IPS-18c (cell line): Measurements from ENCODE around the gene ACBD5.
"Not testable (repeated sequence)": the region's sequence is repeated elsewhere in the genome, so short reads cannot be mapped to it uniquely, and the experiment has no call there.

ENCODE experiments used
- H3K4me3 ChIP-seq: 2 replicates; pipeline ENCODE4 v1.7.0; 2013; ENCODE audit warnings: low read depth, mild to moderate bottlenecking, low read length, moderate library complexity; ENCODE audit not compliant: insufficient read depth
- H3K9me3 ChIP-seq: one replicate; pipeline ENCODE4 v1.6.1; 2013; ENCODE audit warnings: mild to moderate bottlenecking, low read length, moderate library complexity; ENCODE audit not compliant: control insufficient read depth, insufficient read depth

ACBD5 gene

DNA sequence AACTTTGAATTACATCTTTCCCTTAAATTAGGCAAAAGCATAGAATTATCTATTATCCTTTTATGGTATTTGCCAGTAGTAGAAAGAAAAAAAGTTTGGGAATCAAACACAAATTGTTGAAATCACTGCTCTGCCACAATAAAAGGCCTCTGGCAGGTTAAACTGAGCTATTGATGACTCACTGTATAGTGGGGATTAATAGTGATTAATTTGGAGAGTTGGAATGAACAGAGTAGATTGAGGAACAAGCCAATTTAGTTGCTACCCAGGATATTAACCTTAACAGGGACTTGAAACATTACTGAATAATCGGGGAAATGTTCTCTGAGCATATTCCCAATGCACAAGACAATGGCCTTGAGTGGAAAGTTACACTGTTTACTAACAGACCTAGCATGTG, 52.3 kb downstream of the ACBD5 start:
- no peak overlapping the region for H3K4me3 ChIP-seq
- H3K9me3 ChIP-seq = no peaks in the 10 kb centered on the region

DNA sequence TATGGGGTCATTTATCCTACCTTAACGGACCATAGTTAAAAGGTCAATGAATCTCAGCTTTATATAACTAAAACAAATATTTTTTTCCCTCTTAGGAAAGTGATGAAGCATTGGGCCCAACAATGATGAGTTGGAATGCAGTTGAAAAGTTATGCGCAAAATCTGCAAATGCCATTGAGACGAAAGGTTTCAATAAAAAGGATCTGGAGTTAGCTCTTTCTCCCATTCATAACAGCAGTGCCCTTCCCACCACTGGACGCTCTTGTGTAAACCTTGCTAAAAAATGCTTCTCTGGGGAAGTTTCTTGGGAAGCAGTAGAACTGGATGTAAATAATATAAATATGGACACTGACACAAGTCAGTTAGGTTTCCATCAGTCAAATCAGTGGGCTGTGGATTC, 70.7 kb downstream of the ACBD5 start:
- Histone ChIP-seq H3K9me3 (no peaks in the 10 kb centered on the region), H3K4me3 (no peak overlapping the region)

DNA sequence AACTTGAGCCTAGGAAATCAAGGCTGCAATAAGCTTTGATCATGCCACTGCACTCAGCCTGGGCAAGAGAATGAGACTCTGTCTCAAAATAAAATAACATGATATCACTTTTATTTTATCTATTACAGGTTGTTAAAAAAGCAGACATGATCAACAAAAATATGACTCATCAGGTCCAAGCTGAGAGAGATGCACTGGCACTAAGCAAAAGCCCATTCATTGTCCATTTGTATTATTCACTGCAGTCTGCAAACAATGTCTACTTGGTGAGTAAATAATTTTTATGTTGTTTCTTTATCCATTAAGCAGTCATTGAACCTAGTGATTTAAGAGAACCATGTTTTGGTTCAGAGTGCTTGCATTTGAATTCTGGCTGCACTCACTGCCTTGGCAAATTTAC, 82.2 kb downstream of the ACBD5 start:
- H3K9me3 ChIP-seq = no peaks in the 10 kb centered on the region
- H3K4me3 ChIP-seq = no peak overlapping the region

DNA sequence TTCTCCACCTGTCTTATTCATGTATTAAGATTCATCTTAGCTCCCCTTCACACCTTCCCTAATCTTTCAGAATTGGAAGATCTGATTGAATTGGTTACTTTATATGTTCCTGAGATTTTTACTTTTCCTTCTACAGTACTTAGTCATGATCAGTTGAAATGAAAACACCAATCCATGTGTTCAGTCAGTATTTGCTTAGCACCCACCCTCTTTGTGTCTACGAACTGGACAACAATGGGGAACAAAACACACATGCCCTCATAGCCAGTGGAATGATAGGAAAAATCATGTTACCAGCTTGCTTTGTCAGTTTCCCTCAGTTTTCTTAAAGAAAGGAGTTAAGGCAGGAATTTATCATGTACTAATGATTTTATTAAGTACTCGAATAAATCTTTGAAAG, 83.4 kb downstream of the ACBD5 start:
- Histone ChIP-seq H3K4me3 (peak overlapping the region; percentile 28; the same call in 1 of the 2 replicates), H3K9me3 (no peaks in the 10 kb centered on the region)

DNA sequence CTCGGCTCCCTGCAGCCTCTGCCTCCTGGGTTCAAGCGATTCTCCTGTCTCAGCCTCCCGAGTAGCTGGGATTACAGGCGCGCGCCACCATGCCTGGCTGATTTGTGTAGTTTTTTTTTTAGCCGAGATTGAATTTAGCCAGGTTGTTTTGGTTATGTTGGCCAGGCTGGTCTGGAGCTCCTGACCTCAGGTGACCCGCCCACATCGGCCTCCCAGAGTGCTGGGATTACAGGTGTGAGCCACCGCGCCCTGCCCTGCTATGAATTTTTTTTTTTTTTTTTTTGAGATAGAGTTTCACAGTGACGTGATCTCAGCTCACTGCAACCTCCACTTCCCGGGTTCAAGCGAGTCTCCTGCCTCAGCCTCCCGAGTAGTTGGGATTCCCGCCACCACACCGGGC, 84.0 kb downstream of the ACBD5 start:
- not testable (repeated sequence) for H3K9me3 ChIP-seq
- H3K4me3 ChIP-seq = peak overlapping the region; percentile 67; the same call in 1 of the 2 replicates

DNA sequence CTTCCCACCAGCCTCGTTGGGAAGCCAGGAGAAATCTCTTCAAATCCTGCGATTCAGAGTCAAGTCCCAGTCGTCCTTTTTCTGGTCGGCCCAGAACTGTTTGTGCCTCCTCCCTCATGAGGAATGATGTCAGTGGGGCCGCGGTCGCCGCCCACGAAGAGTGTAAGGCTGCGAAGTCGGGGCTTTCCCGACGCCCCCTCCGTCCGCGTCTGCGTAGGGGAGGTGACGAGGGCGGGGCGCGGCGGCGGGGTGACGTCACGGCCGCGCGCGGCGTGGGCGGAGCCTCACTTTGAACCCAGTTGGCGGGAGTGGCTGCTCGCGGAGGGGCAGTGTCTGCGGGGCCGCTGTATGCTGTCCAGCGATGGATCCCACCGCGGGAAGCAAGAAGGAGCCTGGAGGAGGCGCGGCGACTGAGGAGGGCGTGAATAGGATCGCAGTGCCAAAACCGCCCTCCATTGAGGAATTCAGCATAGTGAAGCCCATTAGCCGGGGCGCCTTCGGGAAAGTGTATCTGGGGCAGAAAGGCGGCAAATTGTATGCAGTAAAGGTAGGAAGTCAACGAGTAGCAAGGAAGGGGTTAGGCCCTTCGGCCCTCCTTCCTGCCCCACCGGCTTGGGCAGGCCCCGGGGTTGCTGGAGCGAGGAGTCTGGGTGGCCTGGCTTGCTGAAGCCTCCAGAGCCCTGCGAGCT, 85.4 kb downstream of the ACBD5 start, which contains the start of gene MASTL:
Gene MASTL, plus strand, starts transcription at position 287 of the 689 bp plus-strand sequence. Its CDS starts 75 bp downstream, at position 362.
- Histone ChIP-seq H3K4me3 (peak within 1 kb of the TSS; percentile 67), H3K9me3 (no peaks in the 10 kb centered on the region)

DNA sequence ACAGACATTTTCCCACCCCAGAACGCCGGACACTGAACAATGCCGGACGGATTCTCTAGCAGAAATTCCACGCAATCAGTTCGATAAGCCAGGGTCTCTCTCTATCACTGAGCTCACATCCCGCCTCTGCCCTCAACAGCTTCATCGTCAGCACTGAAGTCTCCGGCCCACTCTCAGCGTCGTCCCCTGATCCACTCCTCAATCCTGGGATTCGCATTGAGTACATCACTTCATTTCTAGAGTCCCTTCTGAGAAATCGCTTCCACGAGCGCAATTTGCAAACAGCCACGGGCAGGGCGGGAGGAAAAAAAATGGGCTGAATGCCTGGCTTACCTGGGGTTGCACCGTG, 86.8 kb downstream of the ACBD5 start:
- Histone ChIP-seq H3K4me3 (peak overlapping the region; percentile 67), H3K9me3 (no peaks in the 10 kb centered on the region)

DNA sequence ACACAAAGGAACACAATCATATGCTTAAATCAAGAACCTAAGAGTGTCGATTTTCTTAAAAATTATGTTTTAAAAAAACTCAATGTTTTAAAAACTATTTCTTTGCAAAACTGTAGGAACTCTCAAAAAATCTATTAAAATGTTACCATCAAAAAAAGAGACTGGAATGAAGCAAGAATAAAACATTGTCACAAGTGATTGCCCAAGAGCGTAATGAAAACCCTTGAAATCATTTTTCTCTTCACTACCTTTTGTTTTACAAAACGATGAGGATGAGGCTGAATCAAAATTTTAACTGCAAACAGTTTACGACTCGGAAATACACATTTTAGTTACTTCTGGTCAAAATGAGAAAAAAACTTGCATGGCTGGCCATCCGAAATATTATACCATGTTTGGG, 87.3 kb downstream of the ACBD5 start:
- H3K9me3 ChIP-seq = no peaks in the 10 kb centered on the region
- peak overlapping the region; percentile 67 for H3K4me3 ChIP-seq

DNA sequence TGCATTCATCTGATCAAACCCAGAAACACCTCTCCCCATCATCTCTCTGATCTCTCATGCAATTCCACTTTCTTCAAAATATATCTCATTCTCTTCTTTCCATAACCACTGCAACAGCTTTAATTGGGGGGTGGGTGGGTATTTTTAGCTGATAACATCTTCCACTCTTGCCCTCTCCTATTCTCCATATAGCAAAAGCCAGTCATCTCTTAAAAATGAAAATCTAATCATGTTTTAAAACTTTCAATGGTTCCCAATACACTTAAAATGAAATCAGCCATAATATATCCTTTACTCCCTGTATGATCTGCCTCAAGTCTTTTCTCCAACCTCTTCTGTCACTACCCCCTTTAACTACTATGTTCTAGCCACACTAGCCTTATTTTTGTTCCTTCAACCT, 87.9 kb downstream of the ACBD5 start:
- H3K4me3 ChIP-seq = peak overlapping the region; percentile 67
- no peaks in the 10 kb centered on the region for H3K9me3 ChIP-seq

DNA sequence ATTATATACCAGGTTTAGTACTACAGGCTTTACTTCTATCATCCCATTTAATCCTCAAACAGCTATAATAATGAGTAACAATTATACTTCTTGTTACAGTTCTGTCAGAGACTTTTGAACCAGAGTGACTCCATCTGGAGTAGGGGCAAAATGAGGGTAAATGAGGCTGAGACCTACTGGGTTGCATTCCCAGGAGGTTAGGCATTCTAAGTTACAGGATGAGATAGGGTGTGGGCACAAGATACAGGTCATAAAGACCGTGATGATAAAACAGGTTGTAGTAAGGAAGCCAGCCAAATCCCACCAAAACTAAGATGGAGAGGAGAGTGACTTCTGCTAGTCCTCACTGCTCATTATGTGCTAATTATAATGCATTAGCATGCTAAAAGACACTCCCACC, 90.3 kb downstream of the ACBD5 start:
- no peaks in the 10 kb centered on the region for H3K9me3 ChIP-seq
- no peak overlapping the region for H3K4me3 ChIP-seq

DNA sequence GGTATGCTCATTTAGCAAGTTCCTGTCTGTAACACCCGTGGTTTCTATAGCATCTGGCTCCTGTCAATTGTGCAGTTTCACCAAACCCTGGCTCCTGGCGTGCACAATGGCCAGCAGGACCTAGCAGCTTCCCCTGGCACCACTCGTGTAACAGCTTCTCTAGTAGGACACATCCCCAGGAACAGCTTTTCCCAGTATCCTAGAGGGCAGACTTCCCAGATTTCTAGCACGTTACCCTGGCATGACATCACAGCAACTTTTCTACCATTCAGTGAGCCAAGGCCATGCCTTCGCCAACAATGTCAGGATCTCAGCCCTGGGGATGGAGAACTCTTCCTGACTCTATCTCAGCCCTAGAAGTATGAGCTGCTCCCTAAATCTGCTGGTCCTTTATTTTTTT, 92.9 kb downstream of the ACBD5 start:
- no peak overlapping the region for H3K4me3 ChIP-seq
- no peaks in the 10 kb centered on the region for H3K9me3 ChIP-seq

DNA sequence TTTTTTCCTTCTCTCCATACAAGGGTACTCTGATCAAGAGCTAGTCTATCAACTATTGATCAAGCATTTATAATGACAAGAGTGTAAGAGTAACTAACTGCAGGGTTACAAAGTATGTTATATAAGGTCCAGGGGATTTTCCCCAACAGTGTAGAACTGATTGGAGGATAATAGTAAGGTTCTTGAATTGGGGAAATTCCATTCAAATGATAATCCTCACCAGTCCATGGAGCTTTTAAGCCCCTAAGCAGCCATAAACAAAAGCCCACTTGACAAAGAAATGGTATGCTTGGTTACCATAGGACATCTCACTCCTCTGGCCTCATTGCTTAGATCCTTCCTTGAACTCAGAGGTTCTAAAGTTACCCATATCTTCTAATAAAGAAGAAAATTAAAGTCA, 94.7 kb downstream of the ACBD5 start:
- Histone ChIP-seq H3K4me3 (no peak overlapping the region), H3K9me3 (no peaks in the 10 kb centered on the region)
